GM06990 (cell line): Measurements from ENCODE around the gene ZNF526.

Experiments
- DNase-seq: peaks from one replicate; pipeline ENCODE4 v3.0.0-alpha.2; 2011; ENCODE audit not compliant: insufficient read length; ENCODE audit errors: extremely low read depth
- H3K27me3 ChIP-seq: replicated peaks from 2 replicates; pipeline ENCODE4 v1.6.0; 2011; ENCODE audit warnings: low read length; ENCODE audit not compliant: control insufficient read depth, insufficient read depth
- H3K36me3 ChIP-seq: 2 replicates; pipeline ENCODE4 v1.5.1; 2011; ENCODE audit warnings: low read length; ENCODE audit not compliant: control insufficient read depth, insufficient read depth
- H3K4me3 ChIP-seq: replicated peaks from 2 replicates; pipeline ENCODE4 v1.5.1; 2011; ENCODE audit warnings: low read depth, mild to moderate bottlenecking, control low read depth, low read length
- TF ChIP-seq, protein P1 (sequence below): IDR thresholded peaks from 2 replicates; pipeline ENCODE4 v1.5.1; 2011; ENCODE audit warnings: low read length, control low read depth, mild to moderate bottlenecking, inconsistent platforms; ENCODE audit not compliant: insufficient read depth, poor library complexity, severe bottlenecking

ZNF526 gene

DNA sequence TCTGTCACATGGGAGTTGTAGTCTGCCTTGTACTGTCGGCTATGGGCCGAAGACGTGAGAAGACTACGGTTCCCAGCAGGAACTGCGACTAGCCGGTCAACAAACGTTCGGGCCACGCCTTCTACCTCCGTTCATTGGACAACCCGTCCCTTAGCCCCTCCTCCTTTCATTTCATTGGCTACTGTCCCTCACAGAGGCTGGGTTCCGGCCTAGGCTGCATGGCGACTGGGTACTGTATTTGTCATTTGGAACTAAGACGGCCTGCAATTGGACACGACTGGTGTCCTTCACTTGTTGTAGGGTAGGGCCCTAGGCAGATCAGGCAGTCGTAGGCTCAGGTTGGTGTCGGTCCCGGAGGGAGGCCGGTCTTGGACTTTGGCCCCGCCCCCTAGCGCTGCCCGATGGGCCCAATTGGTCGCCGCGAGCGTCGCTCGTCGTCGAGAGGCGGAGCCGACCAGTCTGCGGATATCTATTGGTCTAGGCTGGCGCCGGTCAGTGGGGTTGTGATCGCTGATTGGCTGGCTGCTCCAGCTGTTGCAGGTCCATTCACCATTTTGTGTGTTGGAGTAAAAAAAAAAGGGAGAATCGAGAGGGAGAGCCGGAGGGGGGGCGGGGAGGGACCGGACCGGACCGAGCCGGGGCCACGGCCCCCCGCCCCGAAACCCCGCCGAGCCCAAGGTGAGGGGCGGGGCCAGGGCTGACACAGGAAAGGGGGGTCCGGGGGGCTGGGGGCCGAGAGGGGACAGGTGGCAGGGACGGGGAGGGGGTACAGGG lies 48.8 kb downstream of the ZNF526 start, which contains the start of gene CIC:
Gene CIC (plus strand): TSS at position 549 of the 774 bp plus-strand sequence. CDS start 2,532 bp downstream, outside the sequence.
- peak within 1 kb of the TSS; percentile 91 for H3K4me3 ChIP-seq
- no peak for DNase-seq
- H3K36me3 ChIP-seq, result peaks cover 18% of the 10 kb centered on the region
- H3K27me3 ChIP-seq, result no peaks in the 10 kb centered on the region
- TF ChIP-seq, protein P1, sequence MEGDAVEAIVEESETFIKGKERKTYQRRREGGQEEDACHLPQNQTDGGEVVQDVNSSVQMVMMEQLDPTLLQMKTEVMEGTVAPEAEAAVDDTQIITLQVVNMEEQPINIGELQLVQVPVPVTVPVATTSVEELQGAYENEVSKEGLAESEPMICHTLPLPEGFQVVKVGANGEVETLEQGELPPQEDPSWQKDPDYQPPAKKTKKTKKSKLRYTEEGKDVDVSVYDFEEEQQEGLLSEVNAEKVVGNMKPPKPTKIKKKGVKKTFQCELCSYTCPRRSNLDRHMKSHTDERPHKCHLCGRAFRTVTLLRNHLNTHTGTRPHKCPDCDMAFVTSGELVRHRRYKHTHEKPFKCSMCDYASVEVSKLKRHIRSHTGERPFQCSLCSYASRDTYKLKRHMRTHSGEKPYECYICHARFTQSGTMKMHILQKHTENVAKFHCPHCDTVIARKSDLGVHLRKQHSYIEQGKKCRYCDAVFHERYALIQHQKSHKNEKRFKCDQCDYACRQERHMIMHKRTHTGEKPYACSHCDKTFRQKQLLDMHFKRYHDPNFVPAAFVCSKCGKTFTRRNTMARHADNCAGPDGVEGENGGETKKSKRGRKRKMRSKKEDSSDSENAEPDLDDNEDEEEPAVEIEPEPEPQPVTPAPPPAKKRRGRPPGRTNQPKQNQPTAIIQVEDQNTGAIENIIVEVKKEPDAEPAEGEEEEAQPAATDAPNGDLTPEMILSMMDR, result no peak

- TF ChIP-seq, protein P1, result no peak
- DNase-seq, result peak; percentile 13
- H3K36me3 ChIP-seq, result peaks cover 18% of the 10 kb centered on the region
- H3K4me3 ChIP-seq, result peak overlapping the region; percentile 91
- no peaks in the 10 kb centered on the region for H3K27me3 ChIP-seq
These were observed 49.6 kb downstream of the ZNF526 start for GRCh38 chr19:42269478-42270345.

- peak overlapping the region; percentile 91 for H3K4me3 ChIP-seq
- TF ChIP-seq, protein P1, result no peak
- DNase-seq, result peak; percentile 72
- peaks cover 21% of the 10 kb centered on the region for H3K36me3 ChIP-seq
- H3K27me3 ChIP-seq, result no peaks in the 10 kb centered on the region
These were observed 50.4 kb downstream of the ZNF526 start for GRCh38 chr19:42270346-42271044.

DNA sequence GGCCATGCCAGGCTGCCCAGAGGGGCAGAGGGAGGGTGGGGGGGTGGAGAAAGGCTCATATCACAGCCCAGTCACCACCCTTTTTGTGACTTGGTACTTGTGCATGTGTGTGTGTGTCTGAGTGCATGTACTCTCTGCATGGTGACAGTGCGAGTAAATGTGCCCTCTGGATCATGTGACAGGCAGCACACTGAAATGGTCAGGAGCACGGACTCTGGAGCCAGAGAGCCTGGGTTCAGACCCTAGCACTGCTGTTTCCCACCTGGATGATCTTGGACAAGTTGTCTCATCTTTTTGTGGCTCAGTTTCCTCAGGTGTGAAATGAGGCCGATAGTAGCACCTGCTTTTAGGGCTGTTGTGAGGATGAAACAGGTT lies 50.9 kb downstream of the ZNF526 start:
- H3K27me3 ChIP-seq, result no peaks in the 10 kb centered on the region
- H3K4me3 ChIP-seq, result peak overlapping the region; percentile 91
- H3K36me3 ChIP-seq, result peaks cover 22% of the 10 kb centered on the region
- TF ChIP-seq, protein P1, result no peak
- no peak for DNase-seq

DNA sequence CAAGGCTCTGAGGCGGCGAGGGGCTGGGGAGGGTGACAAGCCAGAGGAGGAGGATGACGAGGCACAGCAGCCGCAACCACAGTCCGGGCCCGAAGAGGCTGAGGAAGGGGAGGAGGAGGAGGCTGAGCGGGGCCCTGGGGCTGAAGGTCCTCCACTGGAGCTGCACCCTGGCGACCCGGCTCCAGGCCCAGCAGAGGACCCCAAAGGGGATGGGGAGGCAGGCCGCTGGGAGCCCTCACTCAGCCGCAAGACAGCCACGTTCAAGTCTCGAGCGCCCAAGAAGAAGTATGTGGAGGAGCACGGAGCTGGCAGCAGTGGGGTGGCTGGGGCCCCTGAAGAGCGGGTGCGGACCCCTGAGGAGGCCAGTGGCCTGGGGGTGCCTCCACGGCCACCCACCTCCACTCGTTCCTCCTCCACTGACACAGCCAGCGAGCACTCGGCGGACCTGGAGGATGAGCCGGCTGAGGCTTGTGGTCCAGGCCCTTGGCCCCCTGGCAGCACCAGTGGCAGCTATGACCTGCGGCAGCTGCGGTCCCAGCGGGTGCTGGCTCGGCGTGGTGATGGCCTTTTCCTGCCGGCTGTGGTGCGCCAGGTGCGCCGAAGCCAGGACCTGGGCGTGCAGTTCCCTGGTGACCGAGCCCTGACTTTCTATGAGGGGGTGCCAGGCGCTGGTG lies 51.9 kb downstream of the ZNF526 start:
- no peak overlapping the region for H3K4me3 ChIP-seq
- DNase-seq, result peak; percentile 12
- H3K36me3 ChIP-seq, result peaks cover 24% of the 10 kb centered on the region
- no peaks in the 10 kb centered on the region for H3K27me3 ChIP-seq
- TF ChIP-seq, protein P1, result no peak
